Endodermal cell (in vitro differentiated cells): ENCODE data around the gene SMARCA2. TPM values are rescaled to one million over a fixed set of nuclear protein-coding genes. Genes with fewer than 3 reads are reported as not detected.

Experiments used
- DNase-seq: peaks from one replicate; pipeline ENCODE4 v3.0.0-alpha.2; 2017
- H3K27ac ChIP-seq: 2 replicates; pipeline ENCODE4 v1.5.1; 2013; ENCODE audit warnings: mild to moderate bottlenecking, low read depth, low read length, moderate library complexity
- H3K27me3 ChIP-seq: 2 replicates; pipeline ENCODE4 v1.6.1; 2013; ENCODE audit warnings: mild to moderate bottlenecking, low read length, moderate library complexity; ENCODE audit not compliant: insufficient read depth, control insufficient read depth, poor library complexity, severe bottlenecking
- H3K36me3 ChIP-seq: 2 replicates; pipeline ENCODE4 v1.7.0; 2013; ENCODE audit warnings: mild to moderate bottlenecking, low read length, moderate library complexity; ENCODE audit not compliant: control insufficient read depth, insufficient read depth
- H3K4me1 ChIP-seq: one replicate; pipeline ENCODE4 v1.7.0; 2013; ENCODE audit warnings: low read length; ENCODE audit not compliant: control insufficient read depth, insufficient read depth
- H3K4me3 ChIP-seq: 2 replicates; pipeline ENCODE4 v1.5.1; 2013; ENCODE audit warnings: mild to moderate bottlenecking, low read length, moderate library complexity
- H3K9ac ChIP-seq: 2 replicates; pipeline ENCODE4 v1.6.1; 2013; ENCODE audit warnings: mild to moderate bottlenecking, low read length, moderate library complexity; ENCODE audit not compliant: poor library complexity, severe bottlenecking; ENCODE audit errors: extremely low read depth
- H3K9me3 ChIP-seq: 2 replicates; pipeline ENCODE4 v1.6.1; 2013; ENCODE audit warnings: mild to moderate bottlenecking, low read length, moderate library complexity; ENCODE audit not compliant: control insufficient read depth
- H3K27ac Mint-ChIP-seq: 2 replicates; pipeline ENCODE4 v1.8.0; 2020; ENCODE audit warnings: mixed read lengths
- H3K27me3 Mint-ChIP-seq: 2 replicates; pipeline ENCODE4 v1.8.0; 2021; ENCODE audit warnings: mild to moderate bottlenecking, mixed read lengths; ENCODE audit not compliant: insufficient read depth
- H3K36me3 Mint-ChIP-seq: 2 replicates; pipeline ENCODE4 v1.8.0; 2020; ENCODE audit warnings: low read depth, mixed read lengths
- H3K4me1 Mint-ChIP-seq: 2 replicates; pipeline ENCODE4 v1.8.0; 2020; ENCODE audit warnings: mixed read lengths
- H3K4me3 Mint-ChIP-seq: 2 replicates; pipeline ENCODE4 v1.8.0; 2020; ENCODE audit warnings: mild to moderate bottlenecking, moderate library complexity, mixed read lengths
- H3K9me3 Mint-ChIP-seq: 2 replicates; pipeline ENCODE4 v1.8.0; 2020; ENCODE audit warnings: mild to moderate bottlenecking, mixed read lengths
- WGBS, 2 experiments: methylation state at CpG; one replicate each; pipeline versions ENCODE4 v1.1.5 to v1.1.7; 2013; ENCODE audit warnings: missing lambda C conversion rate in 2 of 2, mixed read lengths in 1 of 2; ENCODE audit not compliant: insufficient coverage in 1 of 2, insufficient read length in 1 of 2; 5-methylcytosine and 5-hydroxymethylcytosine counted together
- total RNA-seq, 2 donors: library from RNA; stranded (reverse); fragmentation: NEBNext Ultra II Directional in 1 of 2; extraction: Animal tissue kit (Norgen Biotek cat#: 25700) in 1 of 2; gene quantifications; 2 replicates in 1 of 2; 3 replicates in 1 of 2; pipeline ENCODE4 v1.2.1, GENCODE V29; 2021
- TF ChIP-seq, protein P1 (sequence below): fragments of 200-600 bp; sonication (generic); conservative IDR thresholded peaks from 2 replicates; pipeline ENCODE4 v1.5.0; 2021; ENCODE audit warnings: antibody characterized with exemption, mild to moderate bottlenecking

SMARCA2 gene
- total RNA-seq, 2 donors from 2014 or later: 2.6 to 8.6 TPM

DNA sequence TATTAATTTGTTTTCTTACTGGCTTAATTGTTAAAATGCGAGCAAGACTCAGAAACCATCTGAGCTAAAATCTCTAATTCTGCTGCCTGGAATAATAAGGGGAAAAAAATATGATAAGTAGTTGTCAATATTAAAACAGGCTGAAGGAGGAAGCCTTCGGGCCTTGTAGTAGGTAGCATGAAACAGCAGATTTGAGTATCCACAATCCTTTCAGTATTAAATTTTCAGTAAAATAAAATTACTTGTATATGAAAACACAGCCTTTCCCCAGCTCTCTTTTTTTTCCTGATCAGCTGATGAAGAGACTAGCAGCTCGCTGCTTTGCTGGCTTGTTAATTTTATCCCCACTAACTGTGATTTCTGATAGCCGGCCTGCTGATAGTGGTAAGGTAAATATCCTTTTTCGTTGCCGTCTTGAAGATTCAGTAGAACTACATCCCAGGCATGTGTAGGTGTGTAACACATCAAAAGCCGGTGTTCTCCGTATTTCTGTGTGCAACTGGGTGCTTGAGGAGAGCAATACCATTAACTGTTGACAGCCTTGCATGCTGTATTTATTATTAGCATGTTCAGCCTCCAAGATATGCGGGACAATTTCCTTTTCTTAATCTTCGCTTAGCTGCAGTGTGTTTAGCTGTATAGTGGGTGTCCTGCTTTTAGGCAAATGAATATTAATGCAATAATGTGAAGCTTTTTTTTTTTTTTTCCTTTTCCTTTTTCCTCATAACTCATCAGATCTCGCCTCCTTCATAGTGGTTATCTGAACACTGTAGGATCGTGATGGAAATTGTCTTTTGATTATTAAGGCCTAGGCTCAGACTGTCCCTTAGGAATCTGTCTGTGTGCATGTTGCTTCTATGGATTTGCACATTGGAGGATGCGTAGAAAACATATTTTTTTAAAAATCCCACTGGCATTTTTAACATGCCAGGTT lies 144.6 kb downstream of the SMARCA2 start:
- Mint-ChIP-seq H3K27me3 (peaks cover 16% of the 10 kb centered on the region), H3K4me1 (peaks cover 50% of the 10 kb centered on the region), H3K4me3 (no peak overlapping the region), H3K27ac (peak overlapping the region; percentile 20), H3K9me3 (no peaks in the 10 kb centered on the region), H3K36me3 (no peaks in the 10 kb centered on the region)
- TF ChIP-seq, protein P1, sequence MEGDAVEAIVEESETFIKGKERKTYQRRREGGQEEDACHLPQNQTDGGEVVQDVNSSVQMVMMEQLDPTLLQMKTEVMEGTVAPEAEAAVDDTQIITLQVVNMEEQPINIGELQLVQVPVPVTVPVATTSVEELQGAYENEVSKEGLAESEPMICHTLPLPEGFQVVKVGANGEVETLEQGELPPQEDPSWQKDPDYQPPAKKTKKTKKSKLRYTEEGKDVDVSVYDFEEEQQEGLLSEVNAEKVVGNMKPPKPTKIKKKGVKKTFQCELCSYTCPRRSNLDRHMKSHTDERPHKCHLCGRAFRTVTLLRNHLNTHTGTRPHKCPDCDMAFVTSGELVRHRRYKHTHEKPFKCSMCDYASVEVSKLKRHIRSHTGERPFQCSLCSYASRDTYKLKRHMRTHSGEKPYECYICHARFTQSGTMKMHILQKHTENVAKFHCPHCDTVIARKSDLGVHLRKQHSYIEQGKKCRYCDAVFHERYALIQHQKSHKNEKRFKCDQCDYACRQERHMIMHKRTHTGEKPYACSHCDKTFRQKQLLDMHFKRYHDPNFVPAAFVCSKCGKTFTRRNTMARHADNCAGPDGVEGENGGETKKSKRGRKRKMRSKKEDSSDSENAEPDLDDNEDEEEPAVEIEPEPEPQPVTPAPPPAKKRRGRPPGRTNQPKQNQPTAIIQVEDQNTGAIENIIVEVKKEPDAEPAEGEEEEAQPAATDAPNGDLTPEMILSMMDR: no peak
- Histone ChIP-seq H3K4me1 (peaks cover 21% of the 10 kb centered on the region), H3K27me3 (peaks cover 4% of the 10 kb centered on the region), H3K27ac (peak overlapping the region; percentile 54), H3K4me3 (peak overlapping the region; percentile 20), H3K9me3 (no peaks in the 10 kb centered on the region), H3K36me3 (no peaks in the 10 kb centered on the region), H3K9ac (no peak overlapping the region)
- DNase-seq: peak; percentile 63
- 54 to 68% methylated on average over 7 to 13 of the region's 13 CpGs for WGBS, 2 experiments

DNA sequence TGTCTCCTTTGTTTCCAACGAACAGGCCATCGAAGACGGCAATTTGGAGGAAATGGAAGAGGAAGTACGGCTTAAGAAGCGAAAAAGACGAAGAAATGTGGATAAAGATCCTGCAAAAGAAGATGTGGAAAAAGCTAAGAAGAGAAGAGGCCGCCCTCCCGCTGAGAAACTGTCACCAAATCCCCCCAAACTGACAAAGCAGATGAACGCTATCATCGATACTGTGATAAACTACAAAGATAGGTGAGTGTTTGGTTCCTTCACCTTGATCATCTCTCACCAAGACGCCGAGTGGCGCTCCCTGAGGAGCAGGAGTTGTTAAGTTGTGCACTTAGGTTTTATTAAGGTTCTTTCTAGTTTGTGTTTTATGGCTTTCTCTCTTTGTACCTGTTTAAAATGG lies 146.5 kb downstream of the SMARCA2 start:
- 81 to 84% methylated on average over 9 to 13 of the region's 13 CpGs for WGBS, 2 experiments
- H3K4me1 Mint-ChIP-seq: peaks cover 54% of the 10 kb centered on the region
- Histone ChIP-seq H3K27ac (no peak overlapping the region), H3K4me1 (peaks cover 21% of the 10 kb centered on the region), H3K4me3 (no peak overlapping the region), H3K9ac (no peak overlapping the region), H3K27me3 (peaks cover 4% of the 10 kb centered on the region), H3K36me3 (no peaks in the 10 kb centered on the region), H3K9me3 (no peaks in the 10 kb centered on the region)
- no peaks in the 10 kb centered on the region for H3K9me3 Mint-ChIP-seq
- TF ChIP-seq, protein P1: no peak
- no peak overlapping the region for H3K27ac Mint-ChIP-seq
- no peaks in the 10 kb centered on the region for H3K36me3 Mint-ChIP-seq
- H3K4me3 Mint-ChIP-seq: peak overlapping the region; percentile 4
- peaks cover 23% of the 10 kb centered on the region for H3K27me3 Mint-ChIP-seq
- peak; percentile 66 for DNase-seq

DNA sequence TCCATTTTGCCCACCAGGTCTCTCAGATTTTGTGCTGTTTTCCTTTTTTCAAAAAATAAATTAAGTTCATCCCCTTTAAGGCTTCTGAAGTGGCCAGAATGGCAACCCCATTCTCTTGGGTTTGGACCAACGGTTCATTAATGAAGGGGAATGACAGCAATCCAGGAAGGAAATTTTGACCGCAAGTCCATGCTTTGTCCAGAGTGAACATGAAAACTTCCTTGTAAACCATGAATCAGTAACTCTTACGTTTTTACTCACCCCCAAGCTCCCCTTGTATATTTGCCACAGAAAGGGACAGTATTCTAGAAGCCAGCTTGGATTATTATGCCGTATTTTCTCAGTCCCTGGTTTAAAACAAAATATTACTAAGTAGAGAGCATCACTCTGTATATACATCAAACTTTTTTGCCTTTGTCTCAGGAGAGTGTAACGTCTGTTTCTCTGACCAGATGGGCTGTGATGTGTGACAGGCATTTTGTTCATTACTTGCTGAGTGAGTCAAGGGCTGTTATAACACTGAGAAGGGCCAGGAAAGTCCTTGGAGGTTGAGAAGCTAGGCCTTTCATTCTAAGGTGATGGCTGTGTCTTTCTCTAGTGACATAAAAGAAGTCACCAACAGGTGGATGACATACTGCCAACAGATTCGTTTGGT lies 148.2 kb downstream of the SMARCA2 start:
- Mint-ChIP-seq H3K27ac (no peak overlapping the region), H3K4me3 (no peak overlapping the region), H3K27me3 (peaks cover 15% of the 10 kb centered on the region), H3K36me3 (no peaks in the 10 kb centered on the region), H3K4me1 (peaks cover 51% of the 10 kb centered on the region), H3K9me3 (no peaks in the 10 kb centered on the region)
- no peak for DNase-seq
- TF ChIP-seq, protein P1: no peak
- H3K27ac ChIP-seq: no peak overlapping the region
- no peak overlapping the region for H3K9ac ChIP-seq
- no peaks in the 10 kb centered on the region for H3K36me3 ChIP-seq
- peaks cover 4% of the 10 kb centered on the region for H3K27me3 ChIP-seq
- H3K9me3 ChIP-seq: no peaks in the 10 kb centered on the region
- H3K4me1 ChIP-seq: peaks cover 29% of the 10 kb centered on the region
- no peak overlapping the region for H3K4me3 ChIP-seq
- 93 to 100% methylated on average over 4 to 6 of the region's 6 CpGs for WGBS, 2 experiments
